ENCODE results near the gene MMP7.

GRCh38 chr11:102527684-102528083 is 2.9 kb downstream of the MMP7 start:
- TF ChIP-seq, protein P1, sequence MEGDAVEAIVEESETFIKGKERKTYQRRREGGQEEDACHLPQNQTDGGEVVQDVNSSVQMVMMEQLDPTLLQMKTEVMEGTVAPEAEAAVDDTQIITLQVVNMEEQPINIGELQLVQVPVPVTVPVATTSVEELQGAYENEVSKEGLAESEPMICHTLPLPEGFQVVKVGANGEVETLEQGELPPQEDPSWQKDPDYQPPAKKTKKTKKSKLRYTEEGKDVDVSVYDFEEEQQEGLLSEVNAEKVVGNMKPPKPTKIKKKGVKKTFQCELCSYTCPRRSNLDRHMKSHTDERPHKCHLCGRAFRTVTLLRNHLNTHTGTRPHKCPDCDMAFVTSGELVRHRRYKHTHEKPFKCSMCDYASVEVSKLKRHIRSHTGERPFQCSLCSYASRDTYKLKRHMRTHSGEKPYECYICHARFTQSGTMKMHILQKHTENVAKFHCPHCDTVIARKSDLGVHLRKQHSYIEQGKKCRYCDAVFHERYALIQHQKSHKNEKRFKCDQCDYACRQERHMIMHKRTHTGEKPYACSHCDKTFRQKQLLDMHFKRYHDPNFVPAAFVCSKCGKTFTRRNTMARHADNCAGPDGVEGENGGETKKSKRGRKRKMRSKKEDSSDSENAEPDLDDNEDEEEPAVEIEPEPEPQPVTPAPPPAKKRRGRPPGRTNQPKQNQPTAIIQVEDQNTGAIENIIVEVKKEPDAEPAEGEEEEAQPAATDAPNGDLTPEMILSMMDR (optimal IDR thresholded peaks at IDR 0.05 in 1 of 3, IDR thresholded peaks at IDR 0.05 in 1 of 3, conservative IDR thresholded peaks at IDR 0.05 in 1 of 3; ENCODE audit: extremely low read depth in 1 of 3, insufficient read depth in 2 of 3, low read length in 3 of 3) = no peak
- TF ChIP-seq EZH2 (IDR thresholded peaks at IDR 0.05; ENCODE audit: low read length) = no peak

Measured in keratinocyte (primary cell).